Esophagus muscularis mucosa (tissue), 4 donors: ENCODE measurements around the gene FOXC2. TPM values are rescaled to one million over a fixed set of nuclear protein-coding genes. Genes with fewer than 3 reads are reported as not detected.

Experiments
- DNase-seq: peaks from one replicate; pipeline ENCODE4 v3.0.0-alpha.2; 2017; ENCODE audit errors: extremely low spot score
- H3K27ac ChIP-seq, 4 donors: fragments of 200-600 bp; sonication (generic); replicated peaks in 1 of 4; 1 replicate in 3 of 4; 2 replicates in 1 of 4; pipeline ENCODE4 v1.5.1; 2016 to 2019; ENCODE audit warnings: mild to moderate bottlenecking in 1 of 4
- H3K27me3 ChIP-seq, 4 donors: fragments of 200-600 bp; sonication (generic); one replicate each; pipeline versions ENCODE4 v1.5.1 to v1.6.0; 2016 to 2019
- H3K36me3 ChIP-seq, 4 donors: fragments of 200-600 bp; sonication (generic); one replicate each; pipeline ENCODE4 v1.5.1; 2016 to 2019
- H3K4me1 ChIP-seq, 4 donors: fragments of 200-600 bp; sonication (generic); one replicate each; pipeline ENCODE4 v1.5.1; 2016 to 2019
- H3K4me3 ChIP-seq, 4 donors: fragments of 200-600 bp; sonication (generic); 1 replicate in 2 of 4; 2 replicates in 2 of 4; pipeline ENCODE4 v1.5.1; 2016 to 2019; ENCODE audit warnings: mild to moderate bottlenecking in 4 of 4, moderate library complexity in 1 of 4
- H3K9me3 ChIP-seq, 4 donors: fragments of 200-600 bp; sonication (generic); 1 replicate in 3 of 4; 2 replicates in 1 of 4; pipeline ENCODE4 v1.5.1; 2016 to 2019
- EP300 ChIP-seq: sonication (generic); formaldehyde crosslinking; IDR thresholded peaks from one replicate; pipeline ENCODE4 v1.6.1; 2017; ENCODE audit warnings: antibody characterized with exemption
- POLR2A ChIP-seq: fragments of 450-650 bp; IDR thresholded peaks from one replicate; pipeline ENCODE4 v1.6.1; 2017; ENCODE audit warnings: antibody characterized with exemption, moderate library complexity, mild to moderate bottlenecking, low read depth
- POLR2AphosphoS5 ChIP-seq, 2 donors: sonication (generic); formaldehyde crosslinking; IDR thresholded peaks; one replicate each; pipeline ENCODE4 v1.6.1; 2017; ENCODE audit warnings: antibody characterized with exemption in 2 of 2
- WGBS: methylation state at CpG from one replicate; pipeline ENCODE4 v1.1.5; 2018; 5-methylcytosine and 5-hydroxymethylcytosine counted together
- intact Hi-C: fragments of 100-400 bp; cut with DNase I; formaldehyde crosslinking; loops from one replicate; pipeline ENCODE4 v1.15.1; 2023
- total RNA-seq, 4 donors: library from RNA; depleted of rRNA; stranded (reverse); fragments of >200 nt; gene quantifications; one replicate each; pipeline versions ENCODE4 v1.1.0 to v1.2.1, GENCODE V29; 2016
- TF ChIP-seq, protein P1 (sequence below), 3 experiments: fragments of 200-600 bp in 2 of 3; fragments of 450-650 bp in 1 of 3; sonication (generic) in 2 of 3; IDR thresholded peaks; one replicate each; pipeline ENCODE4 v1.5.1; 2017 to 2019; ENCODE audit warnings: antibody characterized with exemption in 3 of 3, mild to moderate bottlenecking in 2 of 3, moderate library complexity in 1 of 3

FOXC2 gene
- total RNA-seq, 4 donors from 2014 or later, result 0.71 to 1.7 (median 1.1) TPM

GRCh38 chr16:86578611-86579267 lies 12.1 kb downstream of the FOXC2 start:
- WGBS, result 40% methylated on average over 12 of the region's 69 CpGs
- Histone ChIP-seq H3K4me1 (peaks cover 9 to 35% (median 28%) of the 10 kb centered on the region in 4 donors), H3K9me3 (no peaks in the 10 kb centered on the region), H3K27ac (peak overlapping the region; percentile 22 to 58 (median 33)), H3K27me3 (peaks cover 0 to 83% (median 45%) of the 10 kb centered on the region in 4 donors), H3K36me3 (no peaks in the 10 kb centered on the region), H3K4me3 (peak overlapping the region; percentile 17 to 39 (median 26))
- intact Hi-C loops, result no loop called here
- no peak for TF ChIP-seq POLR2A
- TF ChIP-seq POLR2AphosphoS5 (IDR thresholded peaks at IDR 0.05), result no peak
- TF ChIP-seq EP300, result no peak
- TF ChIP-seq, protein P1, sequence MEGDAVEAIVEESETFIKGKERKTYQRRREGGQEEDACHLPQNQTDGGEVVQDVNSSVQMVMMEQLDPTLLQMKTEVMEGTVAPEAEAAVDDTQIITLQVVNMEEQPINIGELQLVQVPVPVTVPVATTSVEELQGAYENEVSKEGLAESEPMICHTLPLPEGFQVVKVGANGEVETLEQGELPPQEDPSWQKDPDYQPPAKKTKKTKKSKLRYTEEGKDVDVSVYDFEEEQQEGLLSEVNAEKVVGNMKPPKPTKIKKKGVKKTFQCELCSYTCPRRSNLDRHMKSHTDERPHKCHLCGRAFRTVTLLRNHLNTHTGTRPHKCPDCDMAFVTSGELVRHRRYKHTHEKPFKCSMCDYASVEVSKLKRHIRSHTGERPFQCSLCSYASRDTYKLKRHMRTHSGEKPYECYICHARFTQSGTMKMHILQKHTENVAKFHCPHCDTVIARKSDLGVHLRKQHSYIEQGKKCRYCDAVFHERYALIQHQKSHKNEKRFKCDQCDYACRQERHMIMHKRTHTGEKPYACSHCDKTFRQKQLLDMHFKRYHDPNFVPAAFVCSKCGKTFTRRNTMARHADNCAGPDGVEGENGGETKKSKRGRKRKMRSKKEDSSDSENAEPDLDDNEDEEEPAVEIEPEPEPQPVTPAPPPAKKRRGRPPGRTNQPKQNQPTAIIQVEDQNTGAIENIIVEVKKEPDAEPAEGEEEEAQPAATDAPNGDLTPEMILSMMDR (IDR thresholded peaks at IDR 0.05), result no peak
- DNase-seq, result no peak

GRCh38 chr16:86579268-86580062 lies 12.8 kb downstream of the FOXC2 start:
- WGBS, result 16% methylated on average over 24 of the region's 69 CpGs
- H3K27ac ChIP-seq, result peak overlapping the region; percentile 22 to 58 (median 33)
- no peaks in the 10 kb centered on the region for H3K9me3 ChIP-seq
- H3K4me1 ChIP-seq, result peaks cover 9 to 35% (median 28%) of the 10 kb centered on the region in 4 donors
- peaks cover 0 to 83% (median 45%) of the 10 kb centered on the region in 4 donors for H3K27me3 ChIP-seq
- H3K4me3 ChIP-seq, result peak overlapping the region; percentile 17 to 39 (median 26)
- intact Hi-C loops, result no loop called here
- no peak for DNase-seq
- TF ChIP-seq POLR2AphosphoS5 (IDR thresholded peaks at IDR 0.05) (no peak), POLR2A (no peak), EP300 (no peak)
- TF ChIP-seq, protein P1 (IDR thresholded peaks at IDR 0.05), result no peak
- no peaks in the 10 kb centered on the region for H3K36me3 ChIP-seq

- intact Hi-C loops, result no loop called here
- 66% methylated on average over 7 of the region's 19 CpGs for WGBS
- no peak overlapping the region for H3K4me3 ChIP-seq
- no peak for DNase-seq
- no peaks in the 10 kb centered on the region for H3K36me3 ChIP-seq
- no peaks in the 10 kb centered on the region for H3K9me3 ChIP-seq
- TF ChIP-seq POLR2A (no peak), EP300 (no peak), POLR2AphosphoS5 (IDR thresholded peaks at IDR 0.05) (no peak)
- TF ChIP-seq, protein P1 (IDR thresholded peaks at IDR 0.05), result no peak
- H3K27ac ChIP-seq, result peak overlapping the region in 1 of 4 donors; percentile 22
- peaks cover 0 to 81% (median 42%) of the 10 kb centered on the region in 4 donors for H3K27me3 ChIP-seq
- H3K4me1 ChIP-seq, result peaks cover 5 to 34% (median 28%) of the 10 kb centered on the region in 4 donors
Observed at GRCh38 chr16:86580063-86580790, 13.6 kb downstream of the FOXC2 start.

GRCh38 chr16:86580791-86581170 lies 14.2 kb downstream of the FOXC2 start:
- WGBS, result 90% methylated on average over 9 of the region's 9 CpGs
- Histone ChIP-seq H3K36me3 (no peaks in the 10 kb centered on the region), H3K4me1 (peaks cover 0 to 29% (median 23%) of the 10 kb centered on the region in 4 donors), H3K9me3 (no peaks in the 10 kb centered on the region), H3K27me3 (peaks cover 0 to 78% (median 36%) of the 10 kb centered on the region in 4 donors), H3K4me3 (no peak overlapping the region), H3K27ac (no peak overlapping the region)
- DNase-seq, result no peak
- TF ChIP-seq POLR2AphosphoS5 (IDR thresholded peaks at IDR 0.05) (no peak), EP300 (no peak), POLR2A (no peak)
- TF ChIP-seq, protein P1 (IDR thresholded peaks at IDR 0.05), result no peak
- intact Hi-C loops, result no loop called here
